ENCODE data around the gene MCM6. TPM values are rescaled to one million over a fixed set of nuclear protein-coding genes. Genes with fewer than 3 reads are reported as not detected.

MCM6 gene
- total RNA-seq, 4 donors from 2014 or later: 5.9 to 9.5 (median 7.1) TPM

DNA sequence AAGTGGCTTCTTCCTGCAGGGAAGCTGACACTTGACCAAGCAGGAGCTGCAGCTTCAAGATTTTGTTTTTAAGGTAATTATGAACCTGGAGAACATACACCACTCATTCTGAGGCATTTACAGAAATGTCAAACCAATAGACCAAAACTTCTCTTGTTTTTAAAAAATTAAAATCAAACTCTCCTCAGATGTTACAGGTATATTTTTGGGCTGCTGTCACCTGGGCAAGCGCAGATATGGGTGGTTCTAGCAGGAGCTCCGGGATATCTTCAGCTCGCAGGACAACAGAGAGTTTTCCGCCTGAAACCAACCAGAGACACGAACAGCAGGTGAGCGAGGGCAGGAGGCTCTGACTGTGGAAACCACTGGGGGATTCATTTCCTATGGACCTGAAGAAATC lies 43.4 kb downstream of the MCM6 start:
- Histone ChIP-seq H3K9me3 (no peaks in the 10 kb centered on the region), H3K27ac (no peak overlapping the region), H3K27me3 (no peaks in the 10 kb centered on the region), H3K4me3 (replicated peaks in 1 of 3) (no peak overlapping the region), H3K4me1 (no peaks in the 10 kb centered on the region), H3K36me3 (no peaks in the 10 kb centered on the region)
- 83 to 95% methylated on average over 6 of the region's 6 CpGs for WGBS, 2 donors
- no peak for DNase-seq
- TF ChIP-seq POLR2A (IDR thresholded peaks at IDR 0.05): no peak
- TF ChIP-seq, protein P1, sequence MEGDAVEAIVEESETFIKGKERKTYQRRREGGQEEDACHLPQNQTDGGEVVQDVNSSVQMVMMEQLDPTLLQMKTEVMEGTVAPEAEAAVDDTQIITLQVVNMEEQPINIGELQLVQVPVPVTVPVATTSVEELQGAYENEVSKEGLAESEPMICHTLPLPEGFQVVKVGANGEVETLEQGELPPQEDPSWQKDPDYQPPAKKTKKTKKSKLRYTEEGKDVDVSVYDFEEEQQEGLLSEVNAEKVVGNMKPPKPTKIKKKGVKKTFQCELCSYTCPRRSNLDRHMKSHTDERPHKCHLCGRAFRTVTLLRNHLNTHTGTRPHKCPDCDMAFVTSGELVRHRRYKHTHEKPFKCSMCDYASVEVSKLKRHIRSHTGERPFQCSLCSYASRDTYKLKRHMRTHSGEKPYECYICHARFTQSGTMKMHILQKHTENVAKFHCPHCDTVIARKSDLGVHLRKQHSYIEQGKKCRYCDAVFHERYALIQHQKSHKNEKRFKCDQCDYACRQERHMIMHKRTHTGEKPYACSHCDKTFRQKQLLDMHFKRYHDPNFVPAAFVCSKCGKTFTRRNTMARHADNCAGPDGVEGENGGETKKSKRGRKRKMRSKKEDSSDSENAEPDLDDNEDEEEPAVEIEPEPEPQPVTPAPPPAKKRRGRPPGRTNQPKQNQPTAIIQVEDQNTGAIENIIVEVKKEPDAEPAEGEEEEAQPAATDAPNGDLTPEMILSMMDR (IDR thresholded peaks at IDR 0.05): no peak
- intact Hi-C loops (cut with DNase I): no loop called here

DNA sequence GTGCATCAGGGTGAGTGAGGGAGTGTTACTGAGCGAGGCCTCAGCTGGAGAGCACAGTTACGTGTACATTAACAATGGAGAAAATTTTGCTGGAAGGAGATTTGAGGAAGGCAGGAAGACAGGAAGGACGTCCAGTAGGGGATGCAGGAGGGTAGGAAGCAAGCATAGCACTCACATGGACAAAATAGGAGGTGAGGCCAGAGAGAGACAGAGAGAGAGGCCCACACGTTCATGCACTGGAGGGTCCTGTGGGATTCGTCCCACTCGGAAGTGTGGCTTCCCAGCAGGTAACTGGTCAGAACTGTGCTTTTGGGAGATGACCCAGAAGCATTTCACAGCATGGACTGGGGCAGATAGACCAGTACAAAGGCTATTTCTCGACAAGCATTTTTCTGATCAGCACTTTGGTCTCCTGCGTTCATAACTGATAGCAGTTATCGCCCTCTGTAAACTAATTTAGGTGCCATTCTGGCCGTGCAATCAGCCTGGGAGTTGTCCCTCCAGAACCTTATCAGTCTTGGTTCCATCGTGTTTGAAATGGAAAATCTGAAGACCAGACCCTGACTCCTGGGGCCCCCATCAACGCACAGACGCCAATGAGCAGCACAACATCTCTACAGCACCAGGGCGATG lies 44.9 kb downstream of the MCM6 start:
- H3K27me3 ChIP-seq: no peaks in the 10 kb centered on the region
- H3K9me3 ChIP-seq: no peaks in the 10 kb centered on the region
- DNase-seq: no peak
- no peak for TF ChIP-seq POLR2A (IDR thresholded peaks at IDR 0.05)
- TF ChIP-seq, protein P1 (IDR thresholded peaks at IDR 0.05): no peak
- no peaks in the 10 kb centered on the region for H3K4me1 ChIP-seq
- no peak overlapping the region for H3K4me3 ChIP-seq (replicated peaks in 1 of 3)
- H3K27ac ChIP-seq: no peak overlapping the region
- intact Hi-C loops (cut with DNase I): no loop called here
- no peaks in the 10 kb centered on the region for H3K36me3 ChIP-seq
- 86 to 88% methylated on average over 14 of the region's 14 CpGs for WGBS, 2 donors

GRCh38 chr2:135829378-135830135 lies 46.7 kb downstream of the MCM6 start:
- Histone ChIP-seq H3K4me3 (replicated peaks in 1 of 3) (no peak overlapping the region), H3K9me3 (no peaks in the 10 kb centered on the region), H3K36me3 (no peaks in the 10 kb centered on the region), H3K27me3 (no peaks in the 10 kb centered on the region), H3K27ac (no peak overlapping the region), H3K4me1 (no peaks in the 10 kb centered on the region)
- 76 to 83% methylated on average over 13 of the region's 13 CpGs for WGBS, 2 donors
- intact Hi-C loops (cut with DNase I): no loop called here
- no peak for DNase-seq
- no peak for TF ChIP-seq POLR2A (IDR thresholded peaks at IDR 0.05)
- TF ChIP-seq, protein P1 (IDR thresholded peaks at IDR 0.05): no peak

DNA sequence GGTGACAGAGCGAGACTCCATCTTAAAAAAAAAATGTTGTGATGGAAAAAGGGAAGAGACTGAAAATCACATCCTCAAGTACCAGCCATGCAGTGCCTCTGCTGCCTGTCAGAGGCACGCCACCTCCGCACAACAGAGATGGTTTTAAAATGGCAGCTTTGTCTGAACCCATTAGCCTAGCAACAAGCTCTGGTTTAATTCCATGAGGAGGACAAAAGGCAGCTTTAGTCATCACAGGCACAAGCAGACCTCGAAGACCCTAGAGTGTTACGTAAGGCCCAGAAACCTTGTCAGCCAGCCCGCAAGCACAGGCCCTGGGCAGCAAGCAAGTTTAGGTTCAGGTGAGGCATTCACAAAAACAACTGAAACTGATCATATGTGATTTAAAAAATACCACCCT lies 49.7 kb downstream of the MCM6 start:
- Histone ChIP-seq H3K27ac (no peak overlapping the region), H3K36me3 (no peaks in the 10 kb centered on the region), H3K9me3 (no peaks in the 10 kb centered on the region), H3K27me3 (no peaks in the 10 kb centered on the region), H3K4me1 (no peaks in the 10 kb centered on the region), H3K4me3 (replicated peaks in 1 of 3) (no peak overlapping the region)
- WGBS, 2 donors: 92 to 94% methylated on average over 6 of the region's 6 CpGs
- DNase-seq: no peak
- intact Hi-C loops (cut with DNase I): no loop called here
- no peak for TF ChIP-seq POLR2A (IDR thresholded peaks at IDR 0.05)
- TF ChIP-seq, protein P1 (IDR thresholded peaks at IDR 0.05): no peak

DNA sequence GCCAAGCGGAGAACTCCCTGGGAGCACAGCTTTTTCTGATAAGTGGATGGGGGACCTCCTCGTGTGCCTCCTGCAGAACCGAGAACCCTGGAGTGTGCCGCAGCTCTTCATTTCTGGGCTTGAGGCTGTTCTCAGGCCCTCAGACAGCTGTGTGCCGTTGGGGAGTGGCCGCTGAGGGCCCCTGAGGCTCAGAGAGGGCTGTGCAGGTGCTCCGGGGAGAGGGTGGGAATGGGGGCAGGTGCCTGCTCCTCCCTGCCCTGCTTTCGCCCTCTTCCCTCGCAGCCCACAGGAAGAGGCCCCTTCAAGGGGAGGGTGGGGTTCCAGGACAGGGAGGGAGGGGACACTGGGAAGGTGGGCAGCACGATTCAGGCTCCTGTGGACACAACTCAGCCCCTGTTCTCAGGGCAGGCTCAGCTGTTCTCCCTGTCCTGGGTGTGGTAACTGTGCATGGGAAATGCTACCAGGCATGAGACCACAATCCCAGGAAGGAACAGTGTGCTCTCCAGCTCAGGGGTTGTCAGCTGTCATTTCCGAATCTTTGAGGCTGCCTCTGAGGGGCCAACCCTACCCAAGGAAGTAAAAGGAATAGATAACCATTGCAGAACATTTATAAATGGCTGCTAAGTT lies 50.6 kb downstream of the MCM6 start:
- no peak for TF ChIP-seq POLR2A (IDR thresholded peaks at IDR 0.05)
- TF ChIP-seq, protein P1 (IDR thresholded peaks at IDR 0.05): no peak
- intact Hi-C loops (cut with DNase I): no loop called here
- WGBS, 2 donors: 33 to 46% methylated on average over 2 to 10 of the region's 11 CpGs
- Histone ChIP-seq H3K27ac (no peak overlapping the region), H3K4me3 (replicated peaks in 1 of 3) (no peak overlapping the region), H3K9me3 (no peaks in the 10 kb centered on the region), H3K36me3 (no peaks in the 10 kb centered on the region), H3K4me1 (no peaks in the 10 kb centered on the region), H3K27me3 (no peaks in the 10 kb centered on the region)
- no peak for DNase-seq

Measured in thyroid gland (tissue), 4 donors.